Fibroblast of lung (primary cell): Measurements from ENCODE around the gene IL20RB. TPM values are rescaled to one million over a fixed set of nuclear protein-coding genes. Genes with fewer than 3 reads are reported as not detected.

Experiments used
- DNase-seq, 2 donors: peaks; one replicate each; pipeline versions ENCODE4 v3.0.0 to v3.0.0-alpha.2; 2010; ENCODE audit warnings: low read depth in 2 of 2
- H2AFZ ChIP-seq: 2 replicates; pipeline ENCODE4 v1.5.1; 2012; ENCODE audit warnings: low read length, control low read depth, inconsistent platforms
- H3K27ac ChIP-seq: 2 replicates; pipeline ENCODE4 v1.5.1; 2011; ENCODE audit warnings: low read length, control low read depth; ENCODE audit not compliant: insufficient read depth
- H3K27me3 ChIP-seq: 2 replicates; pipeline ENCODE4 v1.5.1; 2011; ENCODE audit warnings: mild to moderate bottlenecking, low read length; ENCODE audit not compliant: control insufficient read depth, insufficient read depth
- H3K36me3 ChIP-seq: 2 replicates; pipeline ENCODE4 v1.5.1; 2011; ENCODE audit warnings: low read length; ENCODE audit not compliant: control insufficient read depth, insufficient read depth
- H3K4me1 ChIP-seq: 2 replicates; pipeline ENCODE4 v1.5.1; 2011; ENCODE audit warnings: low read length; ENCODE audit not compliant: control insufficient read depth, insufficient read depth; ENCODE audit errors: extremely low read depth
- H3K4me2 ChIP-seq: 2 replicates; pipeline ENCODE4 v1.5.1; 2011; ENCODE audit warnings: low read length, control low read depth; ENCODE audit not compliant: insufficient read depth; ENCODE audit errors: extremely low read depth
- H3K4me3 ChIP-seq, 4 experiments: fragments of 200-600 bp in 1 of 4; sonication (generic) in 1 of 4; replicated peaks in 1 of 4; 2 replicates each; pipeline ENCODE4 v1.5.1; 2011 to 2016; ENCODE audit warnings: low read length in 4 of 4, low read depth in 3 of 4, mild to moderate bottlenecking in 3 of 4, control low read depth in 2 of 4, inconsistent platforms in 1 of 4, mixed read lengths in 1 of 4; ENCODE audit not compliant: insufficient read depth in 1 of 4; ENCODE audit errors: control extremely low read depth in 1 of 4
- H3K79me2 ChIP-seq: 2 replicates; pipeline ENCODE4 v1.5.1; 2012; ENCODE audit warnings: mild to moderate bottlenecking, low read length, inconsistent platforms; ENCODE audit not compliant: control insufficient read depth, insufficient read depth
- H3K9ac ChIP-seq: 2 replicates; pipeline ENCODE4 v1.5.1; 2011; ENCODE audit warnings: mild to moderate bottlenecking, low read length, control low read depth; ENCODE audit not compliant: insufficient read depth
- H3K9me3 ChIP-seq: 2 replicates; pipeline ENCODE4 v1.5.1; 2012; ENCODE audit warnings: low read depth, low read length; ENCODE audit not compliant: control insufficient read depth, insufficient read depth
- H4K20me1 ChIP-seq: 2 replicates; pipeline ENCODE4 v1.5.1; 2011; ENCODE audit warnings: low read length; ENCODE audit not compliant: control insufficient read depth, insufficient read depth; ENCODE audit errors: extremely low read depth
- EZH2 ChIP-seq: IDR thresholded peaks from 2 replicates; pipeline ENCODE4 v1.5.1; 2012; ENCODE audit warnings: low read length, control low read depth, mild to moderate bottlenecking; ENCODE audit errors: missing control alignments
- polyA plus RNA-seq, 2 donors: library from polyadenylated mRNA; depleted of rRNA in 1 of 2; stranded (reverse) in 1 of 2; unstranded in 1 of 2; fragments of >200 nt; gene quantifications; 2 replicates each; pipeline ENCODE4 v1.2.1, GENCODE V29; 2011 to 2012; ENCODE audit warnings: missing spikeins in 1 of 2
- total RNA-seq: library from RNA; depleted of rRNA; stranded (reverse); fragments of >200 nt; gene quantifications from 2 replicates; pipeline ENCODE4 v1.2.1, GENCODE V29; 2014
- TF ChIP-seq, protein P1 (sequence below), 2 donors: IDR thresholded peaks in 1 of 2; conservative IDR thresholded peaks in 1 of 2; 1 replicate in 1 of 2; 2 replicates in 1 of 2; pipeline ENCODE4 v1.5.1; 2011 to 2012; ENCODE audit warnings: low read length in 2 of 2, control low read depth in 1 of 2, inconsistent platforms in 1 of 2, low read depth in 1 of 2, mild to moderate bottlenecking in 1 of 2

The IL20RB gene
- total and polyA plus RNA-seq, 2 donors (not counting 1 experiment from before 2014, with no cell fraction given), result 1.9 to 3.0 TPM

GRCh38 chr3:137026701-137027100, 68.9 kb downstream of the IL20RB start:
- TF ChIP-seq, protein P1, sequence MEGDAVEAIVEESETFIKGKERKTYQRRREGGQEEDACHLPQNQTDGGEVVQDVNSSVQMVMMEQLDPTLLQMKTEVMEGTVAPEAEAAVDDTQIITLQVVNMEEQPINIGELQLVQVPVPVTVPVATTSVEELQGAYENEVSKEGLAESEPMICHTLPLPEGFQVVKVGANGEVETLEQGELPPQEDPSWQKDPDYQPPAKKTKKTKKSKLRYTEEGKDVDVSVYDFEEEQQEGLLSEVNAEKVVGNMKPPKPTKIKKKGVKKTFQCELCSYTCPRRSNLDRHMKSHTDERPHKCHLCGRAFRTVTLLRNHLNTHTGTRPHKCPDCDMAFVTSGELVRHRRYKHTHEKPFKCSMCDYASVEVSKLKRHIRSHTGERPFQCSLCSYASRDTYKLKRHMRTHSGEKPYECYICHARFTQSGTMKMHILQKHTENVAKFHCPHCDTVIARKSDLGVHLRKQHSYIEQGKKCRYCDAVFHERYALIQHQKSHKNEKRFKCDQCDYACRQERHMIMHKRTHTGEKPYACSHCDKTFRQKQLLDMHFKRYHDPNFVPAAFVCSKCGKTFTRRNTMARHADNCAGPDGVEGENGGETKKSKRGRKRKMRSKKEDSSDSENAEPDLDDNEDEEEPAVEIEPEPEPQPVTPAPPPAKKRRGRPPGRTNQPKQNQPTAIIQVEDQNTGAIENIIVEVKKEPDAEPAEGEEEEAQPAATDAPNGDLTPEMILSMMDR (conservative IDR thresholded peaks at IDR 0.05 in 1 of 2, IDR thresholded peaks at IDR 0.05 in 1 of 2; ENCODE audit: low read depth in 1 of 2, low read length in 2 of 2), result no peak
- no peak for TF ChIP-seq EZH2
- H3K9ac ChIP-seq, result no peak overlapping the region
- no peak overlapping the region for H3K27ac ChIP-seq
- no peaks in the 10 kb centered on the region for H4K20me1 ChIP-seq
- no peak for DNase-seq
- H3K79me2 ChIP-seq, result no peaks in the 10 kb centered on the region
- H3K9me3 ChIP-seq, result no peaks in the 10 kb centered on the region
- no peak overlapping the region for H2AFZ ChIP-seq
- H3K4me3 ChIP-seq, result no peak overlapping the region
- peaks cover 2% of the 10 kb centered on the region for H3K27me3 ChIP-seq
- no peaks in the 10 kb centered on the region for H3K4me1 ChIP-seq
- H3K36me3 ChIP-seq, result no peaks in the 10 kb centered on the region
- H3K4me2 ChIP-seq, result no peak overlapping the region

DNA sequence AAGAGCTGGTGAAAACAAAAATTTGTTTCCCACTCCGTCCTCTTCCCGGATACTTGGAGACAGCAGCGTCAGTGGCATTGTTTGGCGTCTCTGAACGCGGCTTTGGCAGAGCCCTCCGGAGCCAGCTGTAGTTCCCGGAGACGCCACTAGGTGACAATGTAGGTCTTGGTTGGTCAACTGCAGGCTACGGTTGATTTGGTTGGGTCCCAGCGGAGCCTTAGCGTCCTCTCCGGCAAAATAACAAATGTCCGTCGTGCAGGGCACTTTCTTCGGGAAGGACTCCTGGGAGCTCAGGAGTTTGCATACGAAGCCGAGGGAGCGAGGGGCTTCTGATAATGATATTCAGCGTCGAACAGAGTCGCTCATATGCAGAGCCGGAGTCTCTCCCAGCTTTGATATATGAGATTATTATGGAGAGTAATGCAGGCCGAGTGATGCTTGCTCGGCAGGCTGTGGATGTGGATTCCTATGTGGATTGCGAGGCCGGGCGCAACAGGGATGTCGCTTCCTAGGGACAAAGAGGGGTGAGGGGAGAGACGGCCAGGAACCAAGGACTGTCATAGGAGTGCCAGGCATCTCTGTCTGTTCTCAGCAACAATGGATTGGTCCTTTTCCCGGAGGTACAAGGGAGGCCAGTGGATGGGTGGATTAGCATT, 74.8 kb downstream of the IL20RB start:
- peak; percentile 72 to 80 for DNase-seq
- H3K4me3 ChIP-seq, result peak overlapping the region; percentile 42 to 58 (median 51)

DNA sequence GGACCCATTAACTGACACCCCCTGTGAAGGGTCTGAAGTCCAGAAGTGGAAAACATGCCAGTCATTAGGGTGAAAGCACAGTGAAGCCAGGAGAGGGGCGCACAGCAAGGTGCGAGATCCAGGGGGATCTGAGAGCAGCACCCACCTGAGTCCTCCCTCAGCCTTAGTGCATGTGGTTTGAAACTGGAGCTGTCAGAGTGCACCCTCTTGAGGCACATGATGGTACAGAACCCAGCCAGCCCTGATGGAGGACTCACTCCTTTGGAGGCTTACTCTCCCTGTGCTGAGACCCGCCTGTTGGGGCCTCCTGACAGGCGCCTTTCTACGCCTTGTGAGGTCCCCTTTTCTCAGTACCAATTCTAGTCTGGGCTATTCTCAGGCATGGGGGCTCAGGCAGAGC, 77.8 kb downstream of the IL20RB start:
- Histone ChIP-seq H3K36me3 (no peaks in the 10 kb centered on the region), H3K9ac (no peak overlapping the region), H3K4me3 (no peak overlapping the region), H3K9me3 (no peaks in the 10 kb centered on the region), H3K27me3 (peaks cover 2% of the 10 kb centered on the region), H3K79me2 (no peaks in the 10 kb centered on the region), H3K27ac (no peak overlapping the region), H3K4me1 (peaks cover 2% of the 10 kb centered on the region), H3K4me2 (no peak overlapping the region), H2AFZ (no peak overlapping the region), H4K20me1 (no peaks in the 10 kb centered on the region)
- DNase-seq, result no peak
- no peak for TF ChIP-seq EZH2
- TF ChIP-seq, protein P1 (conservative IDR thresholded peaks at IDR 0.05 in 1 of 2, IDR thresholded peaks at IDR 0.05 in 1 of 2; ENCODE audit: low read depth in 1 of 2, low read length in 2 of 2), result peak in 1 of 2 donors; percentile 20

More for the DNA sequence above, 74.8 kb downstream of the IL20RB start:
- Histone ChIP-seq H3K9ac (no peak overlapping the region), H4K20me1 (no peaks in the 10 kb centered on the region), H3K4me1 (peaks cover 2% of the 10 kb centered on the region), H3K27ac (no peak overlapping the region), H2AFZ (peak overlapping the region; percentile 88), H3K4me2 (peak overlapping the region; percentile 90), H3K27me3 (peaks cover 2% of the 10 kb centered on the region), H3K9me3 (no peaks in the 10 kb centered on the region), H3K36me3 (no peaks in the 10 kb centered on the region), H3K79me2 (no peaks in the 10 kb centered on the region)
- TF ChIP-seq, protein P1 (conservative IDR thresholded peaks at IDR 0.05 in 1 of 2, IDR thresholded peaks at IDR 0.05 in 1 of 2; ENCODE audit: low read depth in 1 of 2, low read length in 2 of 2), result peak; percentile 99
- no peak for TF ChIP-seq EZH2
